Measurements from ENCODE around the gene LZIC. TPM values are rescaled to one million over a fixed set of nuclear protein-coding genes. Genes with fewer than 3 reads are reported as not detected.

The LZIC gene
- total and polyA plus RNA-seq, 2 of the 8 experiments (the other 6 are each of a cell fraction or from before 2014, with no cell fraction given): 4.8 to 20.3 TPM

DNA sequence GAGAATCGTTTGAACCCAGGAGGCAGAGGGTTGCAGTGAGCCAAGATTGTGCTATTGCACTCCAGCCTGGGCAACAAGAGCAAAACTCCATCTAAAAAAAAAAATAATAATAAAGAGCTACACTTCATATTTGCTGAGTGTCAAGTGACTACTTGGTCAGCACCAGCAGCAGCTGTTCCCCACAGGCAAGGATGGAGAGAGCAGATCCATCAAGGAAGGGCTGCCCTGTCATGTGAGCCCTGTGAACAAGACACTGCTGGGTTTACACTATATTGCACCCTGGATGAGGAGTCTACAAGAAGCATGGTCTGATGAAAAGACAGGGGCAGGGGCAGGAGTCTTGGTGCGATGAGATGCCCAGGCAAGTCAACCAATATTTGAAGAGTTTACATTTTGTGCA lies 36.7 kb downstream of the LZIC start (continued):
- TF ChIP-seq, protein P1, sequence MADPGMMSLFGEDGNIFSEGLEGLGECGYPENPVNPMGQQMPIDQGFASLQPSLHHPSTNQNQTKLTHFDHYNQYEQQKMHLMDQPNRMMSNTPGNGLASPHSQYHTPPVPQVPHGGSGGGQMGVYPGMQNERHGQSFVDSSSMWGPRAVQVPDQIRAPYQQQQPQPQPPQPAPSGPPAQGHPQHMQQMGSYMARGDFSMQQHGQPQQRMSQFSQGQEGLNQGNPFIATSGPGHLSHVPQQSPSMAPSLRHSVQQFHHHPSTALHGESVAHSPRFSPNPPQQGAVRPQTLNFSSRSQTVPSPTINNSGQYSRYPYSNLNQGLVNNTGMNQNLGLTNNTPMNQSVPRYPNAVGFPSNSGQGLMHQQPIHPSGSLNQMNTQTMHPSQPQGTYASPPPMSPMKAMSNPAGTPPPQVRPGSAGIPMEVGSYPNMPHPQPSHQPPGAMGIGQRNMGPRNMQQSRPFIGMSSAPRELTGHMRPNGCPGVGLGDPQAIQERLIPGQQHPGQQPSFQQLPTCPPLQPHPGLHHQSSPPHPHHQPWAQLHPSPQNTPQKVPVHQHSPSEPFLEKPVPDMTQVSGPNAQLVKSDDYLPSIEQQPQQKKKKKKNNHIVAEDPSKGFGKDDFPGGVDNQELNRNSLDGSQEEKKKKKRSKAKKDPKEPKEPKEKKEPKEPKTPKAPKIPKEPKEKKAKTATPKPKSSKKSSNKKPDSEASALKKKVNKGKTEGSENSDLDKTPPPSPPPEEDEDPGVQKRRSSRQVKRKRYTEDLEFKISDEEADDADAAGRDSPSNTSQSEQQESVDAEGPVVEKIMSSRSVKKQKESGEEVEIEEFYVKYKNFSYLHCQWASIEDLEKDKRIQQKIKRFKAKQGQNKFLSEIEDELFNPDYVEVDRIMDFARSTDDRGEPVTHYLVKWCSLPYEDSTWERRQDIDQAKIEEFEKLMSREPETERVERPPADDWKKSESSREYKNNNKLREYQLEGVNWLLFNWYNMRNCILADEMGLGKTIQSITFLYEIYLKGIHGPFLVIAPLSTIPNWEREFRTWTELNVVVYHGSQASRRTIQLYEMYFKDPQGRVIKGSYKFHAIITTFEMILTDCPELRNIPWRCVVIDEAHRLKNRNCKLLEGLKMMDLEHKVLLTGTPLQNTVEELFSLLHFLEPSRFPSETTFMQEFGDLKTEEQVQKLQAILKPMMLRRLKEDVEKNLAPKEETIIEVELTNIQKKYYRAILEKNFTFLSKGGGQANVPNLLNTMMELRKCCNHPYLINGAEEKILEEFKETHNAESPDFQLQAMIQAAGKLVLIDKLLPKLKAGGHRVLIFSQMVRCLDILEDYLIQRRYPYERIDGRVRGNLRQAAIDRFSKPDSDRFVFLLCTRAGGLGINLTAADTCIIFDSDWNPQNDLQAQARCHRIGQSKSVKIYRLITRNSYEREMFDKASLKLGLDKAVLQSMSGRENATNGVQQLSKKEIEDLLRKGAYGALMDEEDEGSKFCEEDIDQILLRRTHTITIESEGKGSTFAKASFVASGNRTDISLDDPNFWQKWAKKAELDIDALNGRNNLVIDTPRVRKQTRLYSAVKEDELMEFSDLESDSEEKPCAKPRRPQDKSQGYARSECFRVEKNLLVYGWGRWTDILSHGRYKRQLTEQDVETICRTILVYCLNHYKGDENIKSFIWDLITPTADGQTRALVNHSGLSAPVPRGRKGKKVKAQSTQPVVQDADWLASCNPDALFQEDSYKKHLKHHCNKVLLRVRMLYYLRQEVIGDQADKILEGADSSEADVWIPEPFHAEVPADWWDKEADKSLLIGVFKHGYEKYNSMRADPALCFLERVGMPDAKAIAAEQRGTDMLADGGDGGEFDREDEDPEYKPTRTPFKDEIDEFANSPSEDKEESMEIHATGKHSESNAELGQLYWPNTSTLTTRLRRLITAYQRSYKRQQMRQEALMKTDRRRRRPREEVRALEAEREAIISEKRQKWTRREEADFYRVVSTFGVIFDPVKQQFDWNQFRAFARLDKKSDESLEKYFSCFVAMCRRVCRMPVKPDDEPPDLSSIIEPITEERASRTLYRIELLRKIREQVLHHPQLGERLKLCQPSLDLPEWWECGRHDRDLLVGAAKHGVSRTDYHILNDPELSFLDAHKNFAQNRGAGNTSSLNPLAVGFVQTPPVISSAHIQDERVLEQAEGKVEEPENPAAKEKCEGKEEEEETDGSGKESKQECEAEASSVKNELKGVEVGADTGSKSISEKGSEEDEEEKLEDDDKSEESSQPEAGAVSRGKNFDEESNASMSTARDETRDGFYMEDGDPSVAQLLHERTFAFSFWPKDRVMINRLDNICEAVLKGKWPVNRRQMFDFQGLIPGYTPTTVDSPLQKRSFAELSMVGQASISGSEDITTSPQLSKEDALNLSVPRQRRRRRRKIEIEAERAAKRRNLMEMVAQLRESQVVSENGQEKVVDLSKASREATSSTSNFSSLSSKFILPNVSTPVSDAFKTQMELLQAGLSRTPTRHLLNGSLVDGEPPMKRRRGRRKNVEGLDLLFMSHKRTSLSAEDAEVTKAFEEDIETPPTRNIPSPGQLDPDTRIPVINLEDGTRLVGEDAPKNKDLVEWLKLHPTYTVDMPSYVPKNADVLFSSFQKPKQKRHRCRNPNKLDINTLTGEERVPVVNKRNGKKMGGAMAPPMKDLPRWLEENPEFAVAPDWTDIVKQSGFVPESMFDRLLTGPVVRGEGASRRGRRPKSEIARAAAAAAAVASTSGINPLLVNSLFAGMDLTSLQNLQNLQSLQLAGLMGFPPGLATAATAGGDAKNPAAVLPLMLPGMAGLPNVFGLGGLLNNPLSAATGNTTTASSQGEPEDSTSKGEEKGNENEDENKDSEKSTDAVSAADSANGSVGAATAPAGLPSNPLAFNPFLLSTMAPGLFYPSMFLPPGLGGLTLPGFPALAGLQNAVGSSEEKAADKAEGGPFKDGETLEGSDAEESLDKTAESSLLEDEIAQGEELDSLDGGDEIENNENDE (IDR thresholded peaks at IDR 0.05; ENCODE audit: insufficient replicate concordance, low read length): no peak
- TF ChIP-seq YY1 (IDR thresholded peaks at IDR 0.05; ENCODE audit: low read depth, low read length) (no peak), JUN (IDR thresholded peaks at IDR 0.05; ENCODE audit: low read depth, low read length) (no peak), RBBP5 (IDR thresholded peaks at IDR 0.05; ENCODE audit: borderline replicate concordance, low read depth, low read length) (no peak), TBP (IDR thresholded peaks at IDR 0.05; ENCODE audit: low read depth, low read length) (no peak), SIX5 (IDR thresholded peaks at IDR 0.05; ENCODE audit: low read depth, low read length) (no peak)
- TF ChIP-seq, protein P2, sequence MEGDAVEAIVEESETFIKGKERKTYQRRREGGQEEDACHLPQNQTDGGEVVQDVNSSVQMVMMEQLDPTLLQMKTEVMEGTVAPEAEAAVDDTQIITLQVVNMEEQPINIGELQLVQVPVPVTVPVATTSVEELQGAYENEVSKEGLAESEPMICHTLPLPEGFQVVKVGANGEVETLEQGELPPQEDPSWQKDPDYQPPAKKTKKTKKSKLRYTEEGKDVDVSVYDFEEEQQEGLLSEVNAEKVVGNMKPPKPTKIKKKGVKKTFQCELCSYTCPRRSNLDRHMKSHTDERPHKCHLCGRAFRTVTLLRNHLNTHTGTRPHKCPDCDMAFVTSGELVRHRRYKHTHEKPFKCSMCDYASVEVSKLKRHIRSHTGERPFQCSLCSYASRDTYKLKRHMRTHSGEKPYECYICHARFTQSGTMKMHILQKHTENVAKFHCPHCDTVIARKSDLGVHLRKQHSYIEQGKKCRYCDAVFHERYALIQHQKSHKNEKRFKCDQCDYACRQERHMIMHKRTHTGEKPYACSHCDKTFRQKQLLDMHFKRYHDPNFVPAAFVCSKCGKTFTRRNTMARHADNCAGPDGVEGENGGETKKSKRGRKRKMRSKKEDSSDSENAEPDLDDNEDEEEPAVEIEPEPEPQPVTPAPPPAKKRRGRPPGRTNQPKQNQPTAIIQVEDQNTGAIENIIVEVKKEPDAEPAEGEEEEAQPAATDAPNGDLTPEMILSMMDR (IDR thresholded peaks at IDR 0.05; ENCODE audit: control extremely low read depth in 1 of 3, insufficient read depth in 1 of 3, low read depth in 1 of 3, low read length in 3 of 3): no peak
